Fibroblast of lung (primary cell): ENCODE results near the gene NIBAN1.

Experiments
- CTCF ChIP-seq, 2 donors: IDR thresholded peaks in 1 of 2; conservative IDR thresholded peaks in 1 of 2; 1 replicate in 1 of 2; 2 replicates in 1 of 2; pipeline ENCODE4 v1.5.1; 2011 to 2012; ENCODE audit warnings: low read length in 2 of 2, control low read depth in 1 of 2, inconsistent platforms in 1 of 2, low read depth in 1 of 2, mild to moderate bottlenecking in 1 of 2
- EZH2 ChIP-seq: IDR thresholded peaks from 2 replicates; pipeline ENCODE4 v1.5.1; 2012; ENCODE audit warnings: low read length, control low read depth, mild to moderate bottlenecking; ENCODE audit errors: missing control alignments

GRCh38 chr1:185016880-185017279 lies 42.6 kb upstream of the NIBAN1 start:
- TF ChIP-seq EZH2 (no peak), CTCF (conservative IDR thresholded peaks at IDR 0.05 in 1 of 2, IDR thresholded peaks at IDR 0.05 in 1 of 2; ENCODE audit: low read depth in 1 of 2, low read length in 2 of 2) (no peak)
